Muscle layer of colon (tissue), 2 donors: ENCODE data around the gene POLR2M.

ENCODE experiments used
- H3K27ac ChIP-seq: one replicate; pipeline ENCODE4 v1.7.0; 2013; ENCODE audit warnings: low read depth, mild to moderate bottlenecking, low read length, moderate library complexity
- H3K27me3 ChIP-seq, 2 donors: one replicate each; pipeline ENCODE4 v1.7.0; 2013; ENCODE audit warnings: low read length in 2 of 2, mild to moderate bottlenecking in 2 of 2; ENCODE audit not compliant: insufficient read depth in 2 of 2, control insufficient read depth in 1 of 2
- H3K36me3 ChIP-seq: one replicate; pipeline ENCODE4 v1.7.0; 2013; ENCODE audit warnings: mild to moderate bottlenecking, low read length; ENCODE audit not compliant: insufficient read depth
- H3K4me1 ChIP-seq: one replicate; pipeline ENCODE4 v1.7.0; 2013; ENCODE audit warnings: mild to moderate bottlenecking, low read length; ENCODE audit not compliant: insufficient read depth
- H3K4me3 ChIP-seq, 2 donors: one replicate each; pipeline ENCODE4 v1.7.0; 2013; ENCODE audit warnings: low read length in 2 of 2, low read depth in 1 of 2, mild to moderate bottlenecking in 1 of 2, moderate library complexity in 1 of 2
- H3K9ac ChIP-seq: one replicate; pipeline ENCODE4 v1.7.0; 2013; ENCODE audit warnings: low read length
- H3K9me3 ChIP-seq: one replicate; pipeline ENCODE4 v1.7.0; 2013; ENCODE audit warnings: mild to moderate bottlenecking, low read length
- donor health status: abdominal sarcoma.
- donor health status: Adenocarcinoma of cecum.

POLR2M gene

GRCh38 chr15:57727031-57727430 lies 20.5 kb downstream of the POLR2M start:
- Histone ChIP-seq H3K9me3 (no peaks in the 10 kb centered on the region), H3K36me3 (no peaks in the 10 kb centered on the region), H3K4me3 (no peak overlapping the region), H3K9ac (no peak overlapping the region), H3K27me3 (no peaks in the 10 kb centered on the region), H3K27ac (no peak overlapping the region), H3K4me1 (no peaks in the 10 kb centered on the region)

GRCh38 chr15:57728436-57728835 lies 21.9 kb downstream of the POLR2M start:
- Histone ChIP-seq H3K27ac (no peak overlapping the region), H3K27me3 (no peaks in the 10 kb centered on the region), H3K9me3 (no peaks in the 10 kb centered on the region), H3K4me3 (no peak overlapping the region), H3K9ac (no peak overlapping the region), H3K36me3 (no peaks in the 10 kb centered on the region), H3K4me1 (no peaks in the 10 kb centered on the region)

- Histone ChIP-seq H3K27me3 (no peaks in the 10 kb centered on the region), H3K27ac (no peak overlapping the region), H3K9ac (no peak overlapping the region), H3K36me3 (no peaks in the 10 kb centered on the region), H3K4me3 (no peak overlapping the region), H3K9me3 (no peaks in the 10 kb centered on the region), H3K4me1 (no peaks in the 10 kb centered on the region)
Observed at GRCh38 chr15:57730876-57731275, 24.4 kb downstream of the POLR2M start.

DNA sequence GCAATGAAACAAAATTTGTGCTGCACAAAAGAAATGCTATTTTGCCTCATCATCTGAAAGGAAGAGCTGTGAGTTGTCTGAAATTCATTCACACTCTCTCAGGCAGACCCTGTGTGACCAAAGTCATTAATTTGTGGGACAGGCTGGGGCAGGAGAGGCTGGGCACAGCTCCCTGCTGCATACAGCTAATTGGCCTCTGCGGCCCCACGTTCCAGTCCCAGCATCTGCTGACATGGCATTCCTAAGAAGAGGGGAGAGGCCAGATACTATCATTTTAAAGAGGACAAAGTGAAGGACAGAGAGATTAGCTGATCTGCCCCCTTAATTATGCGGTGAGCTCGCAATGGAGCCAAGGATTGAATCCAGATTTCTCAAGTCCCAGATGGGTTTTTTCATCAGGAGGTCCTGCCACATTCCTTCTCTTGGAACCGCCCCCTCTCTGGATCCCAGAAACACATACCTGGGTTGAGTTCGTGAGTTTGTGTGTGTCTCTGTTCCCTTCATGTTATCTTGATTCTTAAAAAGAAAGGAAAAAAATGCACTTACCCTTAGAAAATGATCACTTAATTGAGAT lies 25.1 kb downstream of the POLR2M start:
- Histone ChIP-seq H3K4me3 (no peak overlapping the region), H3K27me3 (no peaks in the 10 kb centered on the region), H3K36me3 (no peaks in the 10 kb centered on the region), H3K9me3 (no peaks in the 10 kb centered on the region), H3K9ac (no peak overlapping the region), H3K4me1 (no peaks in the 10 kb centered on the region), H3K27ac (no peak overlapping the region)

DNA sequence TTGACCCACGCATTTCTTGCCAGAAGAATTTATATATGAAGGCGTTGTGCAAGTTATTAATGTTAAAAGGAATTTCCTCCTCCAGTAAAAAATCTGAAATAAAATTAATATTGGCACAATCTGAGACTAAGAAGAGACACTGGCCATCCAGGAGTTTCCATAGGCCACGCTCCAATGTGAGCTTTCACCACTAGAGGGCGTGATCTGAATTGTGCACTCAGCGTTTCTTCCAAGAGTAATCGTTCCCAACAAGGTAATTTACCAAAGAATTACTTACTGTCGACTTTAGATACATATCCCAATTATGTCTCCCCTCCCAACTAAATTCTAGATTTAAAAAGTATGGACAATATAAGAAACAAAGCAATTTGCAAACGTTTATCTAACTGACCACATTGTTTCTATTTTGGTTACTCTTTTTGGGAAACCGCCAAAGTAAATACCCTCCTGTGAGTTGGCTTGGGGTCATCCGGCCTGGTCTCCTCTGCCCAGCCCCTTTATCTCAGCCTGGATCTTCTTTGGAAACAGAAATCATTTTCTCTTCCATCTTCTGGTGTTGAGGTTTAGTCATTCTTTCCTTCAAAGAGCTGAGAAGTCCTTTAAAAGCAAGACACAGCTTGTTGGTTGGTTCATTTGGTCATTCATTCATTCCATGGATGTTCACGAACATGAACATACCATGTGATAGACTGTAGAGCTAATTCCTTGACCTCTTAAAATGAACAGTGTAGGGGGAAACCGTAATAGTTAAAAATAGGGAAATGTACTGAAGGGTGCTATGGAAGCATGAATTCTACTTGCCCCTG lies 26.2 kb downstream of the POLR2M start:
- Histone ChIP-seq H3K27ac (no peak overlapping the region), H3K36me3 (no peaks in the 10 kb centered on the region), H3K4me1 (no peaks in the 10 kb centered on the region), H3K9ac (no peak overlapping the region), H3K9me3 (no peaks in the 10 kb centered on the region), H3K4me3 (no peak overlapping the region), H3K27me3 (no peaks in the 10 kb centered on the region)

- Histone ChIP-seq H3K27me3 (no peaks in the 10 kb centered on the region), H3K9me3 (no peaks in the 10 kb centered on the region), H3K27ac (no peak overlapping the region), H3K9ac (no peak overlapping the region), H3K4me1 (no peaks in the 10 kb centered on the region), H3K36me3 (no peaks in the 10 kb centered on the region), H3K4me3 (no peak overlapping the region)
Observed at GRCh38 chr15:57734860-57735259, 28.3 kb downstream of the POLR2M start.

DNA sequence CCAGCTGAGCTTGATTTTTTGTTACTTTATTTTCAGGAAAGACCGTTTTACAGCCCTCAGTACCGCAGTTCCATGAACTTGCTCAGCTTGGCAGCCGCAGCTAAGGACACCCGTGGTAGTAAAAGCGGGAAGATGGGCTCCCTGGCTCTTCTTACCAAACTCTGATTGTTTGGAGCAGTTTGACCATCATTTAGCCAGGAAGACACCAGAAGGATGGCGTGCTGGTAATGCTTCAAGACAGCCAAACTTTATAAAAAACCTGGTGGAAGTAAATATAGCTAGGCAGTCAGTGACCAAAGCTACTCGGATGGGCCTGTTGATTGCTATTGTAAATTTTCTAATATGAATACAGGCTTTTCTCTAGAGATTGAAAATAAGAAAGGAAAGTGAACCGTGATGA lies 28.9 kb downstream of the POLR2M start:
- Histone ChIP-seq H3K36me3 (no peaks in the 10 kb centered on the region), H3K27me3 (no peaks in the 10 kb centered on the region), H3K4me3 (no peak overlapping the region), H3K9me3 (no peaks in the 10 kb centered on the region), H3K9ac (no peak overlapping the region), H3K27ac (no peak overlapping the region), H3K4me1 (no peaks in the 10 kb centered on the region)

- Histone ChIP-seq H3K27ac (no peak overlapping the region), H3K9me3 (no peaks in the 10 kb centered on the region), H3K4me1 (no peaks in the 10 kb centered on the region), H3K27me3 (no peaks in the 10 kb centered on the region), H3K4me3 (no peak overlapping the region), H3K9ac (no peak overlapping the region), H3K36me3 (no peaks in the 10 kb centered on the region)
Observed at GRCh38 chr15:57735891-57736290, 29.4 kb downstream of the POLR2M start.

GRCh38 chr15:57736591-57736990 lies 30.1 kb downstream of the POLR2M start:
- H3K27me3 ChIP-seq = no peaks in the 10 kb centered on the region
- H3K4me1 ChIP-seq = no peaks in the 10 kb centered on the region
- H3K4me3 ChIP-seq = no peak overlapping the region
- H3K36me3 ChIP-seq = no peaks in the 10 kb centered on the region
- no peak overlapping the region for H3K27ac ChIP-seq
- H3K9ac ChIP-seq = no peak overlapping the region
- H3K9me3 ChIP-seq = no peaks in the 10 kb centered on the region

DNA sequence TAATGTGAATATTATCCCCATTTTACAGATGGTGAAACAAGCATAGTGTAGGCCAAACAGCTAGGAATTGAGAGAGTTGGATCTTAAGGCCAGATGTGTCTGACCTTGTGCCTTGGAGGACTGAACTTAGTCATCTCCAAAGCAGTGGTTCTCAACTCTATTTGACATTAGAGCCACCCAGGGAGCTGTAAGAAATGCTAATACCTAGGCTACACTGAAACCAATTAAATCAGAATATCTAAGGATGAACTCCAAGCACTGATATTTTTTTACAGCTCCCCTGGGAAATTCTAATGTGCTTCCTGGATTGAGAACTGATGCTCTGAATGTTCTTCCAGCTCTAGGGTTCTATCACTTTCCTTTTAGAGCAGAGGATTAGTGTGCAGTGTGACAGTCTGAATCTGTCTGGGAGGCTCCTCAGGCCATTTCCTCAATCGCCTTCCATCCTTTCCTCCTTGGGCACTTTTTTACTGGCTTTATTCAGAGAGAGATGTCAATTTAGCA lies 32.3 kb downstream of the POLR2M start:
- Histone ChIP-seq H3K9me3 (no peaks in the 10 kb centered on the region), H3K27me3 (no peaks in the 10 kb centered on the region), H3K4me3 (no peak overlapping the region)

DNA sequence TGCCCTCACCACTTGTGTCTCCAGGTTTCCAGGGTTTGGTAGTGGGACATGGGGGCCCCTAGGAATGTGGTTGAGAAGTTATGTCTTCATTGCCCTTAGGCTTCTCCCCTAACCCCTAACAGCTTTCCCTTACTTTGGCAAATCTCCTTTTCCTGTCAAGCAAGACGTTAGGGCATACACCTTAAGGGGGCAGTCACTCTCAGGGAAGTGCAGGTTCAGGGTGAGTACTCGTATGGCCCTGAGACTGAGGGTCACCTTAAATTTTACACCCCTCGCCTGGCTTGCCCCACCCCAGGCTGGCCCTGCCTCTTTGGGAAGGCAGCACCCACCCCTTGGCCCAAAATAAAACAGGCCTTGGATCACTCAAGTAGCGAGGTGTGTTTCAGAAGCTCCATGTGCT lies 33.5 kb downstream of the POLR2M start:
- no peaks in the 10 kb centered on the region for H3K27me3 ChIP-seq
- H3K4me3 ChIP-seq = no peak overlapping the region
- no peaks in the 10 kb centered on the region for H3K4me1 ChIP-seq
- H3K9me3 ChIP-seq = no peaks in the 10 kb centered on the region
- H3K9ac ChIP-seq = no peak overlapping the region
- no peak overlapping the region for H3K27ac ChIP-seq
- H3K36me3 ChIP-seq = no peaks in the 10 kb centered on the region

More for the DNA sequence above, 32.3 kb downstream of the POLR2M start:
- Histone ChIP-seq H3K27ac (no peak overlapping the region), H3K36me3 (no peaks in the 10 kb centered on the region), H3K4me1 (no peaks in the 10 kb centered on the region), H3K9ac (no peak overlapping the region)

DNA sequence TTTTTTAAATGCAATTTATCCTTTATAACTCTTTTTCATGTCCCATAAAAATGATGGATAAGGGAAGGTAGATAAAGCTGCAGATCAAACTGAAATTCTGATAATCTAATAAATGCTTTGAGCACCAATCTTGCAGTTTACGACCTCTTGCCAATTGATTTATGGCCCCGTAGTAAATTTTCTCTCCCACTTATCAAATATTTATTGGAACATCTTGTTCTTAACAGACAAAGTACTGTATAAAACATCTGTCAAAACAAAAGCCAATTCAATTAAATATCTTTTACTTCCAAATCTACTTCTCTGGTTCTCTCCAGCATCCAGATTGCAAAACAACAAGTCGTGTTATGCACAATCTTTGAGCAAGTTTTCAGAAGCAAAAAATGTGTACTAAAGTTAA lies 34.6 kb downstream of the POLR2M start:
- H3K4me1 ChIP-seq = no peaks in the 10 kb centered on the region
- H3K27ac ChIP-seq = no peak overlapping the region
- H3K27me3 ChIP-seq = no peaks in the 10 kb centered on the region
- H3K9me3 ChIP-seq = no peaks in the 10 kb centered on the region
- H3K36me3 ChIP-seq = no peaks in the 10 kb centered on the region
- no peak overlapping the region for H3K4me3 ChIP-seq
- H3K9ac ChIP-seq = no peak overlapping the region
